Endothelial cell (in vitro differentiated cells): ENCODE results near the gene FOXRED1. TPM values are rescaled to one million over a fixed set of nuclear protein-coding genes. Genes with fewer than 3 reads are reported as not detected.
"Not testable (repeated sequence)": the region's sequence is repeated elsewhere in the genome, so short reads cannot be mapped to it uniquely, and the experiment has no call there.

Experiments used
- DNase-seq: peaks from one replicate; pipeline ENCODE4 v3.0.0; 2021; ENCODE audit warnings: low spot score
- H3K27ac Mint-ChIP-seq: one replicate; pipeline ENCODE4 v1.8.0; 2021; ENCODE audit warnings: mixed read lengths, inconsistent platforms; ENCODE audit not compliant: unreplicated experiment
- H3K27me3 Mint-ChIP-seq: one replicate; pipeline ENCODE4 v1.8.0; 2021; ENCODE audit warnings: mild to moderate bottlenecking, moderate library complexity, mixed read lengths, inconsistent platforms; ENCODE audit not compliant: unreplicated experiment
- H3K36me3 Mint-ChIP-seq: one replicate; pipeline ENCODE4 v1.8.0; 2021; ENCODE audit warnings: mild to moderate bottlenecking, low read depth, mixed read lengths, inconsistent platforms; ENCODE audit not compliant: unreplicated experiment
- H3K4me1 Mint-ChIP-seq: one replicate; pipeline ENCODE4 v1.8.0; 2021; ENCODE audit warnings: mild to moderate bottlenecking, mixed read lengths, inconsistent platforms; ENCODE audit not compliant: unreplicated experiment
- H3K4me3 Mint-ChIP-seq: one replicate; pipeline ENCODE4 v1.8.0; 2021; ENCODE audit warnings: mild to moderate bottlenecking, mixed read lengths, inconsistent platforms; ENCODE audit not compliant: unreplicated experiment
- H3K9me3 Mint-ChIP-seq: one replicate; pipeline ENCODE4 v1.8.0; 2021; ENCODE audit warnings: mixed read lengths, inconsistent platforms; ENCODE audit not compliant: unreplicated experiment
- total RNA-seq: library from RNA; stranded (reverse); fragmentation: NEBNext Ultra II Directional; extraction: Animal tissue kit (Norgen Biotek cat#: 25700); gene quantifications from one replicate; pipeline ENCODE4 v1.2.1, GENCODE V29; 2021; ENCODE audit not compliant: unreplicated experiment
- TF ChIP-seq, protein P1 (sequence below): fragments of 200-600 bp; sonication (generic); IDR thresholded peaks from one replicate; pipeline ENCODE4 v1.5.0; 2021; ENCODE audit warnings: antibody characterized with exemption; ENCODE audit not compliant: unreplicated experiment

The FOXRED1 gene
- total RNA-seq, 1 donor from 2014 or later: 35.8 TPM

DNA sequence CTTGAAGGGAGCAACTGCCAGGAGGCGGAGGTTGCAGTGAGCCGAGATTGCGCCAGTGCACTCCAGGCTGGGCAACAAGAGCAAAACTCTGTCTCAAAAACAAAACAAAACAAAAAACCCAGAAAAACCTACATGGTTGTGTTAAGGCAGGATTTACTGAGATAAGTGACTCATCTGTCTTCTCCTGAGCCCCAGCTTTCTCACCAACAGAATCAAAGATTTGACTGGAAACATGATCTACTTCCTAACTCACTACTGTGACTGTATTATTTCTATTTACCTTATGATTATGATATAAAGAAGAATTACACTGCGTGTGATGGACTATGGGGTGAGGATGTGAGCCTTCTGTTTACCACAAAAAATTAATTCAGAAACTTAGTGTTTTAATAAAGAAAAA lies 35.6 kb upstream of the FOXRED1 start:
- H3K4me1 Mint-ChIP-seq: peaks cover 4% of the 10 kb centered on the region
- no peak overlapping the region for H3K27ac Mint-ChIP-seq
- no peak for DNase-seq
- H3K9me3 Mint-ChIP-seq: no peaks in the 10 kb centered on the region
- peaks cover 1% of the 10 kb centered on the region for H3K27me3 Mint-ChIP-seq
- H3K36me3 Mint-ChIP-seq: peaks cover 8% of the 10 kb centered on the region
- no peak overlapping the region for H3K4me3 Mint-ChIP-seq
- TF ChIP-seq, protein P1, sequence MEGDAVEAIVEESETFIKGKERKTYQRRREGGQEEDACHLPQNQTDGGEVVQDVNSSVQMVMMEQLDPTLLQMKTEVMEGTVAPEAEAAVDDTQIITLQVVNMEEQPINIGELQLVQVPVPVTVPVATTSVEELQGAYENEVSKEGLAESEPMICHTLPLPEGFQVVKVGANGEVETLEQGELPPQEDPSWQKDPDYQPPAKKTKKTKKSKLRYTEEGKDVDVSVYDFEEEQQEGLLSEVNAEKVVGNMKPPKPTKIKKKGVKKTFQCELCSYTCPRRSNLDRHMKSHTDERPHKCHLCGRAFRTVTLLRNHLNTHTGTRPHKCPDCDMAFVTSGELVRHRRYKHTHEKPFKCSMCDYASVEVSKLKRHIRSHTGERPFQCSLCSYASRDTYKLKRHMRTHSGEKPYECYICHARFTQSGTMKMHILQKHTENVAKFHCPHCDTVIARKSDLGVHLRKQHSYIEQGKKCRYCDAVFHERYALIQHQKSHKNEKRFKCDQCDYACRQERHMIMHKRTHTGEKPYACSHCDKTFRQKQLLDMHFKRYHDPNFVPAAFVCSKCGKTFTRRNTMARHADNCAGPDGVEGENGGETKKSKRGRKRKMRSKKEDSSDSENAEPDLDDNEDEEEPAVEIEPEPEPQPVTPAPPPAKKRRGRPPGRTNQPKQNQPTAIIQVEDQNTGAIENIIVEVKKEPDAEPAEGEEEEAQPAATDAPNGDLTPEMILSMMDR: no peak

DNA sequence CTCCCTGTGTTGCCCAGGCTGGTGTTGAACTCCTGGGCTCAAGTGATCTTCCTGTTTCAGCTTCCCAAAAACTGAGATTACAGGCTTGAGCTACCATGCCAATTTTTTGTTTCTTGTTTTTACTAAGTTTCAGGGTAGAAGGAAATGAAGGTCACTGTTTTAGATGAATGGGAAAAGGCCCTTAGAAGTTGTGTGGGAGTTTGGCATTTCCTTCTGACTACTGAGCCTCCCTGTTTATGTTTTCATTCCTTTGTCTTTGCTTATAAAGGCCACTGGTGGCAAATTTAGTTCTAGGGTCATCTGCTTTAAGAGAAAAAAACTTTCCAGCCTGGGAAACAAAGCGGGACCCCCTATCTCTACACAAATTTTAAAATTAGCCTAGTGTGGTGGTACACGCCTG lies 22.3 kb upstream of the FOXRED1 start:
- peak overlapping the region; percentile 91 for H3K27ac Mint-ChIP-seq
- TF ChIP-seq, protein P1: no peak
- no peak overlapping the region for H3K4me3 Mint-ChIP-seq
- peaks cover 18% of the 10 kb centered on the region for H3K36me3 Mint-ChIP-seq
- DNase-seq: no peak
- H3K27me3 Mint-ChIP-seq: peaks cover 4% of the 10 kb centered on the region
- H3K4me1 Mint-ChIP-seq: peaks cover 11% of the 10 kb centered on the region
- no peaks in the 10 kb centered on the region for H3K9me3 Mint-ChIP-seq

DNA sequence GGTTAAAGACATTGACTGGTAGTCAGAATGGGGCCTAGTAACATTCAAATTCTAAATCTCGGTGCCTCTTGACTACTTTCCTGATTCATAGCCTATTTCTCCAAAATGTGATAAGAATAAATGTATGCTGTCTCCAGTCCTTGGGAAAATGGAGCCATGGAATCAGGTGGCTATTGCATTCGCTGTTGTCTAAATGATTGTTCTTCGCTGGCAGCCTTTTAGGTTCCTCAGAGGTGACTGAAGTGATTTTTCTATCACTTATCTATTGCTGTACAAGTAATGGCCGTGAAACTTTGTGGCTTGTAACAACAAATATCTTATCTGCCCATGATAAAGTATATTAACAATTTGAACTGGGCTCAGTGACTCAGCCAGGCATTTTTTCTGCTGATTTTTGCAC lies 15.7 kb upstream of the FOXRED1 start:
- H3K27ac Mint-ChIP-seq: no peak overlapping the region
- H3K4me1 Mint-ChIP-seq: no peaks in the 10 kb centered on the region
- TF ChIP-seq, protein P1: no peak
- H3K4me3 Mint-ChIP-seq: no peak overlapping the region
- peaks cover 22% of the 10 kb centered on the region for H3K36me3 Mint-ChIP-seq
- no peaks in the 10 kb centered on the region for H3K9me3 Mint-ChIP-seq
- no peak for DNase-seq
- no peaks in the 10 kb centered on the region for H3K27me3 Mint-ChIP-seq

DNA sequence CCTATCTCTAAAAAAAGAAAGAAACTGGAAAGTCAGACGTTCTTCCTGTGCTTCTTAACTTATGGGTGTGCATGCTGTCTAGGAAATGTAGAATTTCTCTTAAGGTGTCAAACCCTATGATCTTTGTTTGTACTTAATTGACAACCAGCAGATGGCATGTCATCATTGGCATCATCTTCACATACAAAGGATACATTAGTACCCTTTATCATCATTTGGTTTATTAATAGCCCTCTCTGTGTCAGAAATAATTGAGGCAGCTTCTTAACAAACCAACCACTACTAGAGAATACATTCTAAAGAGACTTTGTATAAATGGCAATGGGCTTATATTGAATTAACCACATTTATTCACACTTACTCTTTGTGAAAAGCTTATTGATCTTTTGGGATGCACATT lies 14.1 kb upstream of the FOXRED1 start:
- Mint-ChIP-seq H3K4me1 (no peaks in the 10 kb centered on the region), H3K36me3 (peaks cover 24% of the 10 kb centered on the region), H3K27me3 (no peaks in the 10 kb centered on the region), H3K9me3 (no peaks in the 10 kb centered on the region), H3K27ac (no peak overlapping the region), H3K4me3 (no peak overlapping the region)
- TF ChIP-seq, protein P1: no peak
- DNase-seq: no peak

DNA sequence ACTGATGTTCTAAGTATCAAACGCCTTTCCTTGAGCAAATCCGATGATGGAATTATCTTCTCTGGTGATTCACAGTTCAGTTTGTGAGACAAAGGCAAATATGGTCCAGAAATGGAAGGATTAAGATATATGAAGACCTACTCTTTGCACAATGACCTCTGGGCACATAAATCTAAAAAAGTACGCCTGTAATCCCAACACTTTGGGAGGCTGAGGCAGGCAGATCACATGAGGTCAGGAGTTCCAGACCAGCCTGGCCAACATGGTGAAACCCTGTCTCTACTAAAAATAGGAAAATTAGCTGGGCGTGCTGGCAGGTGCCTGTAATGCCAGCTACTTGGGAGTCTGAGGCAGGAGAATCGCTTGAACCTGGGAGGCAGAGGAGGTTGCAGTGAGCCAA lies 13.4 kb upstream of the FOXRED1 start:
- H3K36me3 Mint-ChIP-seq: peaks cover 24% of the 10 kb centered on the region
- H3K27me3 Mint-ChIP-seq, DNase-seq, H3K9me3 Mint-ChIP-seq, H3K4me3 Mint-ChIP-seq, H3K4me1 Mint-ChIP-seq, H3K27ac Mint-ChIP-seq: not testable (repeated sequence)

DNA sequence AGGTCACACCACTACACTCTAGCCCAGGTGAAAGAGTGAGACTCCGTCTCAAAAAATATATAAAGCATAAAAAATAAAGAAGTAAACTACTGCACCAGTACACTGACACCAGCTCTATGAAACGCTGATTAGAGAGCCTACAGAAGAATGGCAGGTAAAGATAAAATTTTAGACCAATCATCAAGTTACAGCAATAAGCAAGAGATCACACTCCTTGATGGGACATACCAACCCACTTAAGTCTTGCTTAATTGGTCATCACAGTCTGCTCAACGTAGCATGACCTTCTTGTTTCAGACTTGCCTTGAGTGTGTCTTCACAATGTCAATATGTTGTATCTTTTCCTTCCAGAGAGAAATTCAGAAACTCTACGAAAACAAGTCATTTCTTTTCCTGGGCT lies 12.7 kb upstream of the FOXRED1 start:
- no peaks in the 10 kb centered on the region for H3K27me3 Mint-ChIP-seq
- no peaks in the 10 kb centered on the region for H3K9me3 Mint-ChIP-seq
- H3K4me1 Mint-ChIP-seq: no peaks in the 10 kb centered on the region
- peaks cover 23% of the 10 kb centered on the region for H3K36me3 Mint-ChIP-seq
- TF ChIP-seq, protein P1: no peak
- DNase-seq: no peak
- H3K4me3 Mint-ChIP-seq: no peak overlapping the region
- H3K27ac Mint-ChIP-seq: no peak overlapping the region
